Epithelial cell of proximal tubule (primary cell): ENCODE results near the gene SELP. TPM values are rescaled to one million over a fixed set of nuclear protein-coding genes. Genes with fewer than 3 reads are reported as not detected.
"Not testable (repeated sequence)": the region's sequence is repeated elsewhere in the genome, so short reads cannot be mapped to it uniquely, and the experiment has no call there.

ENCODE experiments used
- DNase-seq: peaks from one replicate; pipeline ENCODE4 v3.0.0-alpha.2; 2011; ENCODE audit warnings: low read depth
- H3K4me3 ChIP-seq: 2 replicates; pipeline ENCODE4 v1.5.1; 2011; ENCODE audit warnings: low read depth, mild to moderate bottlenecking, low read length
- CTCF ChIP-seq: conservative IDR thresholded peaks from 2 replicates; pipeline ENCODE4 v1.5.1; 2012; ENCODE audit warnings: low read depth, mild to moderate bottlenecking, low read length
- total RNA-seq: library from RNA; depleted of rRNA; stranded (reverse); fragments of >200 nt; gene quantifications from 2 replicates; pipeline ENCODE4 v1.2.3, GENCODE V29; 2015

SELP gene
- total RNA-seq = not detected in 2 replicates

GRCh38 chr1:169630006-169630405 lies at the start of gene SELP:
Gene SELP, minus strand, starts transcription at chr1:169630124. Its CDS starts 50 bp downstream, at chr1:169630074.
- H3K4me3 ChIP-seq = no peak within 1 kb of the TSS
- TF ChIP-seq CTCF = no peak
- DNase-seq = no peak

- no peak for TF ChIP-seq CTCF
- DNase-seq = no peak
- no peak overlapping the region for H3K4me3 ChIP-seq
Observed at GRCh38 chr1:169679692-169680091, 49.8 kb upstream of the SELP start.

- H3K4me3 ChIP-seq = no peak overlapping the region
- peak; percentile 37 for DNase-seq
- no peak for TF ChIP-seq CTCF
Observed at GRCh38 chr1:169676001-169676400, 46.1 kb upstream of the SELP start.

GRCh38 chr1:169670836-169671235 lies 40.9 kb upstream of the SELP start:
- no peak overlapping the region for H3K4me3 ChIP-seq
- no peak for DNase-seq
- TF ChIP-seq CTCF = no peak

GRCh38 chr1:169670244-169670643 lies 40.3 kb upstream of the SELP start:
- not testable (repeated sequence) for DNase-seq, H3K4me3 ChIP-seq

- not testable (repeated sequence) for H3K4me3 ChIP-seq, DNase-seq
Observed at GRCh38 chr1:169667699-169668596, 38.0 kb upstream of the SELP start.

GRCh38 chr1:169667227-169667639 lies 37.3 kb upstream of the SELP start:
- H3K4me3 ChIP-seq, DNase-seq: not testable (repeated sequence)

- not testable (repeated sequence) for H3K4me3 ChIP-seq, DNase-seq
Observed at GRCh38 chr1:169662680-169663079, 32.8 kb upstream of the SELP start.

- not testable (repeated sequence) for H3K4me3 ChIP-seq, DNase-seq
Observed at GRCh38 chr1:169661066-169661465, 31.1 kb upstream of the SELP start.

- not testable (repeated sequence) for DNase-seq, H3K4me3 ChIP-seq
Observed at GRCh38 chr1:169658777-169659176, 28.9 kb upstream of the SELP start.
